HepG2 (cell line): ENCODE results near the gene C2CD3. TPM values are rescaled to one million over a fixed set of nuclear protein-coding genes. Genes with fewer than 3 reads are reported as not detected.

Source experiments
- ATAC-seq: fragments of 200-7000 bp; cut with Tn5 transposase; 3 replicates; pipeline ENCODE4 v1.9.1; 2020; ENCODE audit warnings: mild to moderate bottlenecking, moderate library complexity
- BruUV-seq: library from RNA; stranded (reverse); fragments of 400-500 nt; replicated peaks from 2 replicates; lab custom pipeline; 2021; lab: Mats Ljungman, UMichigan
- CTCF ChIA-PET: fragments of 300-600 bp; formaldehyde crosslinking; extraction: SDS; loops from one replicate; lab custom pipeline; 2021; ENCODE audit warnings: low total read pairs, inconsistent platforms, low intra/inter-chr PET ratio; lab: Yijun Ruan, JAX
- POLR2A ChIA-PET: fragments of 350-600 bp; sonication (Branson Sonifier 250); formaldehyde crosslinking; loops from one replicate; lab custom pipeline; 2020; ENCODE audit warnings: antibody characterized with exemption, inconsistent platforms; lab: Yijun Ruan, JAX
- DNase-seq: peaks from one replicate; pipeline ENCODE4 v3.0.0-alpha.2; 2015; ENCODE audit warnings: low spot score
- FAIRE-seq: peaks from 3 replicates; lab custom pipeline; 2011; peaks lifted over from hg19 to GRCh38; lab: Jason Lieb, UNC
- H2AFZ ChIP-seq: one replicate; pipeline ENCODE4 v1.6.1; 2011; ENCODE audit warnings: low read length, inconsistent platforms
- H3K27ac ChIP-seq: fragments of 300-600 bp; 3 replicates; pipeline ENCODE4 v1.8.0; 2011; ENCODE audit warnings: mixed run types, mild to moderate bottlenecking, mixed read lengths, low read length, inconsistent platforms; ENCODE audit not compliant: insufficient read depth; ENCODE audit errors: extremely low read length
- H3K27me3 ChIP-seq, 2 experiments: fragments of 200-600 bp in 1 of 2; 2 replicates in 1 of 2; 3 replicates in 1 of 2; pipeline versions ENCODE4 v1.6.0 to v1.8.0; 2011; ENCODE audit warnings: low read length in 2 of 2, mild to moderate bottlenecking in 2 of 2, moderate library complexity in 2 of 2, inconsistent platforms in 1 of 2; ENCODE audit not compliant: insufficient read depth in 2 of 2, control insufficient read depth in 1 of 2
- H3K36me3 ChIP-seq, 2 experiments: fragments of 200-600 bp in 1 of 2; replicated peaks in 1 of 2; 2 replicates in 1 of 2; 3 replicates in 1 of 2; pipeline versions ENCODE4 v1.5.1 to v1.8.0; 2011; ENCODE audit warnings: low read length in 2 of 2, inconsistent platforms in 1 of 2; ENCODE audit not compliant: insufficient read depth in 2 of 2, control insufficient read depth in 1 of 2
- H3K4me1 ChIP-seq: 2 replicates; pipeline ENCODE4 v1.5.1; 2012; ENCODE audit warnings: low read length, inconsistent platforms; ENCODE audit not compliant: insufficient read depth
- H3K4me2 ChIP-seq: 2 replicates; pipeline ENCODE4 v1.6.0; 2011; ENCODE audit warnings: low read depth, low read length, inconsistent platforms
- H3K4me3 ChIP-seq, 3 experiments: fragments of 200-600 bp in 1 of 3; sonication (generic), shearing (Covaris generic) in 1 of 3; replicated peaks in 1 of 3; 2 replicates each; pipeline ENCODE4 v1.5.1; 2011 to 2016; ENCODE audit warnings: low read length in 3 of 3, inconsistent platforms in 2 of 3, low read depth in 2 of 3, mild to moderate bottlenecking in 2 of 3, control low read depth in 1 of 3, mixed read lengths in 1 of 3; ENCODE audit not compliant: insufficient read depth in 1 of 3
- H3K79me2 ChIP-seq: one replicate; pipeline ENCODE4 v1.6.1; 2011; ENCODE audit warnings: low read length, inconsistent platforms; ENCODE audit not compliant: insufficient read depth
- H3K9ac ChIP-seq: 2 replicates; pipeline ENCODE4 v1.6.0; 2011; ENCODE audit warnings: mild to moderate bottlenecking, low read depth, low read length, inconsistent platforms; ENCODE audit not compliant: insufficient read depth
- H3K9me3 ChIP-seq: 2 replicates; pipeline ENCODE4 v1.5.1; 2012; ENCODE audit warnings: mild to moderate bottlenecking, low read length
- H4K20me1 ChIP-seq: 2 replicates; pipeline ENCODE4 v1.6.0; 2011; ENCODE audit warnings: inconsistent platforms, mild to moderate bottlenecking, low read length, moderate library complexity; ENCODE audit not compliant: insufficient read depth
- ADNP ChIP-seq: sonication (generic); formaldehyde crosslinking; IDR thresholded peaks from 2 replicates; pipeline ENCODE4 v1.4.0; 2020; ENCODE audit warnings: missing genetic modification reagents
- HIVEP1 ChIP-seq: sonication (generic); formaldehyde crosslinking; IDR thresholded peaks from 2 replicates; pipeline ENCODE4 v1.4.0; 2020; ENCODE audit warnings: mild to moderate bottlenecking, missing genetic modification reagents
- RCOR2 ChIP-seq: IDR thresholded peaks from 2 replicates; pipeline ENCODE4 v1.6.1; 2016; ENCODE audit warnings: missing biosample characterization, missing genetic modification reagents
- SOX13 ChIP-seq, 3 experiments: fragments of 450-650 bp in 1 of 3; sonication (generic) in 1 of 3; formaldehyde crosslinking in 1 of 3; IDR thresholded peaks in 2 of 3; conservative IDR thresholded peaks in 1 of 3; 2 replicates each; pipeline versions ENCODE4 v1.5.0 to v1.6.1; 2016 to 2020; ENCODE audit warnings: antibody characterized with exemption in 1 of 3, mild to moderate bottlenecking in 1 of 3, missing compliant biosample characterization in 1 of 3, missing genetic modification reagents in 1 of 3, moderate library complexity in 1 of 3
- ZBTB1 ChIP-seq: sonication (generic); formaldehyde crosslinking; IDR thresholded peaks from 2 replicates; pipeline ENCODE4 v1.4.0; 2020; ENCODE audit warnings: missing genetic modification reagents, borderline replicate concordance
- ZNF138 ChIP-seq: sonication (generic); formaldehyde crosslinking; IDR thresholded peaks from 2 replicates; pipeline ENCODE4 v1.5.0; 2020; ENCODE audit warnings: mild to moderate bottlenecking, low read depth, missing genetic modification reagents
- WGBS: methylation state at CpG from one replicate; pipeline ENCODE4 v1.1.6; 2017; ENCODE audit warnings: low lambda C conversion rate; 5-methylcytosine and 5-hydroxymethylcytosine counted together
- in situ Hi-C: cut with HindIII; loops from 2 replicates; pipeline ENCODE4 v1.10.0; 2017; ENCODE audit warnings: low pct_unique_long_range_greater_than_20kb; ENCODE audit not compliant: extremely low pct_ligation_motif_present
- intact Hi-C: fragments of 100-400 bp; cut with micrococcal nuclease; formaldehyde crosslinking; loops from one replicate; pipeline ENCODE4 v1.10.0; 2022; ENCODE audit not compliant: unreplicated experiment
- polyA plus RNA-seq, 8 experiments: library from polyadenylated mRNA; depleted of rRNA in 3 of 8; stranded (reverse) in 7 of 8; unstranded in 1 of 8; fragments of >200 nt; fragmentation: Illumina TruSeq in 4 of 8; extraction: Trizol in 4 of 8; gene quantifications; 2 replicates each; pipeline versions ENCODE4 v1.2.1 to v1.2.3, GENCODE V29; 2011 to 2016; ENCODE audit warnings: low read depth in 4 of 8, missing spikeins in 1 of 8, mixed read lengths in 1 of 8; ENCODE audit not compliant: insufficient read depth in 1 of 8
- total RNA-seq, 5 experiments: library from RNA; depleted of rRNA; stranded (reverse); fragments of >200 nt; fragmentation: Illumina TruSeq; extraction: Trizol; gene quantifications; 2 replicates each; pipeline ENCODE4 v1.2.3, GENCODE V29; 2016; ENCODE audit warnings: low read depth in 1 of 5
- TF ChIP-seq, protein P1 (sequence below): sonication (generic); formaldehyde crosslinking; IDR thresholded peaks from 2 replicates; pipeline ENCODE4 v1.8.1; 2023; ENCODE audit warnings: missing genetic modification reagents, inconsistent platforms, borderline replicate concordance
- TF ChIP-seq, protein P2 (sequence below): sonication (generic); formaldehyde crosslinking; IDR thresholded peaks from 2 replicates; pipeline ENCODE4 v1.5.1; 2020; ENCODE audit warnings: mild to moderate bottlenecking, missing genetic modification reagents
- TF ChIP-seq, protein P3 (sequence below): sonication (generic); formaldehyde crosslinking; IDR thresholded peaks from 2 replicates; pipeline ENCODE4 v1.4.0; 2020; ENCODE audit warnings: mild to moderate bottlenecking, missing genetic modification reagents

C2CD3 gene
- total and polyA plus RNA-seq, 2 of the 13 experiments (the other 11 are each of a cell fraction or from before 2014, with no cell fraction given), result 5.5 to 6.4 TPM

DNA sequence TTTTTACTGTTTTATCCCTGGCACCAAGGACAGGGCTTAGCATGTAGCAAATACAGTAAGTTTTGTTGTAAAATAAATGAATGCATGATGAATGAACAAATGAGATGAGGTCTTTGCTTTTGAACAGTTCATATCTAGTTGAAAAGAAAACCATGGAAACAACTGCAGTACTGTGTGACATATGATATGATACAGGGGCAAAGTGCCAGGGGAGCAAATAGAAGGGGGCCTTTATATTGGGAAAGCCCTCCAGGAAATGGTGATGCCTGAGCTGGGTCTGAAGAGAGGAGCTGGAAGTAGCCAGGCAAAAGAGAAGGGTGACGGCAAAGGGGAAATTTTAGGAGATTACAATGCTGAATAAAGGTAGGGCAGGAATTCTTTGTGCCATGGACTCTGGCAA lies 98.1 kb downstream of the C2CD3 start:
- no peak overlapping the region for H3K4me2 ChIP-seq
- intact Hi-C loops (no loop called here), in situ Hi-C loops (no loop called here)
- peaks cover 1 to 16% of the 10 kb centered on the region in 2 experiments; a peak in 4 of 5 replicates for H3K36me3 ChIP-seq
- H3K27ac ChIP-seq, result no peak overlapping the region
- 89% methylated on average over 1 of the region's 1 CpG for WGBS
- no peak overlapping the region for H2AFZ ChIP-seq
- no peak overlapping the region for H3K9ac ChIP-seq
- H3K9me3 ChIP-seq, result no peaks in the 10 kb centered on the region
- ChIA-PET CTCF (no interaction called here), POLR2A (no interaction called here)
- peaks cover 9% of the 10 kb centered on the region for H3K4me1 ChIP-seq
- no peak for DNase-seq
- no peak for ATAC-seq
- no peak for TF ChIP-seq ZBTB1 (CRISPR knock-in tag)
- TF ChIP-seq, protein P1, sequence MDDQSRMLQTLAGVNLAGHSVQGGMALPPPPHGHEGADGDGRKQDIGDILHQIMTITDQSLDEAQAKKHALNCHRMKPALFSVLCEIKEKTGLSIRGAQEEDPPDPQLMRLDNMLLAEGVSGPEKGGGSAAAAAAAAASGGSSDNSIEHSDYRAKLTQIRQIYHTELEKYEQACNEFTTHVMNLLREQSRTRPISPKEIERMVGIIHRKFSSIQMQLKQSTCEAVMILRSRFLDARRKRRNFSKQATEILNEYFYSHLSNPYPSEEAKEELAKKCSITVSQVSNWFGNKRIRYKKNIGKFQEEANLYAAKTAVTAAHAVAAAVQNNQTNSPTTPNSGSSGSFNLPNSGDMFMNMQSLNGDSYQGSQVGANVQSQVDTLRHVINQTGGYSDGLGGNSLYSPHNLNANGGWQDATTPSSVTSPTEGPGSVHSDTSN (CRISPR knock-in tag), result no peak
- no peak for TF ChIP-seq ZNF138 (CRISPR knock-in tag)
- TF ChIP-seq, protein P2, sequence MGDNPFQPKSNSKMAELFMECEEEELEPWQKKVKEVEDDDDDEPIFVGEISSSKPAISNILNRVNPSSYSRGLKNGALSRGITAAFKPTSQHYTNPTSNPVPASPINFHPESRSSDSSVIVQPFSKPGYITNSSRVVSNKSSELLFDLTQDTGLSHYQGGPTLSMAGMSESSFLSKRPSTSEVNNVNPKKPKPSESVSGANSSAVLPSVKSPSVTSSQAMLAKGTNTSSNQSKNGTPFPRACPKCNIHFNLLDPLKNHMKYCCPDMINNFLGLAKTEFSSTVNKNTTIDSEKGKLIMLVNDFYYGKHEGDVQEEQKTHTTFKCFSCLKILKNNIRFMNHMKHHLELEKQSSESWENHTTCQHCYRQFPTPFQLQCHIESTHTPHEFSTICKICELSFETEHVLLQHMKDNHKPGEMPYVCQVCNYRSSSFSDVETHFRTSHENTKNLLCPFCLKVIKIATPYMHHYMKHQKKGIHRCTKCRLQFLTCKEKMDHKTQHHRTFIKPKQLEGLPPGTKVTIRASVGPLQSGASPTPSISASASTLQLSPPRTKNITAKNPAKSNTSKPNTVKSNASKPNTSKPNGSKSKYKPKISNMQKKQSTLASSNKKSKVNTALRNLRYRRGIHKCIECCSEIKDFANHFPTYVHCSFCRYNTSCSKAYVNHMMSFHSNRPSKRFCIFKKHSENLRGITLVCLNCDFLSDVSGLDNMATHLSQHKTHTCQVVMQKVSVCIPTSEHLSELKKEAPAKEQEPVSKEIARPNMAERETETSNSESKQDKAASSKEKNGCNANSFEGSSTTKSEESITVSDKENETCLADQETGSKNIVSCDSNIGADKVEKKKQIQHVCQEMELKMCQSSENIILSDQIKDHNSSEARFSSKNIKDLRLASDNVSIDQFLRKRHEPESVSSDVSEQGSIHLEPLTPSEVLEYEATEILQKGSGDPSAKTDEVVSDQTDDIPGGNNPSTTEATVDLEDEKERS (CRISPR knock-in tag), result no peak
- no peak for TF ChIP-seq ADNP (CRISPR knock-in tag)
- TF ChIP-seq HIVEP1 (CRISPR knock-in tag), result no peak
- no peak for TF ChIP-seq SOX13 (IDR thresholded peaks at IDR 0.05)
- no peak for TF ChIP-seq SOX13 (CRISPR knock-in tag; conservative IDR thresholded peaks at IDR 0.05 in 1 of 2, IDR thresholded peaks at IDR 0.05 in 1 of 2)
- TF ChIP-seq, protein P3, sequence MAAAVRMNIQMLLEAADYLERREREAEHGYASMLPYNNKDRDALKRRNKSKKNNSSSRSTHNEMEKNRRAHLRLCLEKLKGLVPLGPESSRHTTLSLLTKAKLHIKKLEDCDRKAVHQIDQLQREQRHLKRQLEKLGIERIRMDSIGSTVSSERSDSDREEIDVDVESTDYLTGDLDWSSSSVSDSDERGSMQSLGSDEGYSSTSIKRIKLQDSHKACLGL (CRISPR knock-in tag), result no peak
- no peak for TF ChIP-seq RCOR2
- H3K4me3 ChIP-seq, result no peak overlapping the region
- H3K27me3 ChIP-seq, result no peaks in the 10 kb centered on the region; a peak in 1 of 5 replicates
- H4K20me1 ChIP-seq, result no peaks in the 10 kb centered on the region
- no TSS peak for BruUV-seq
- H3K79me2 ChIP-seq, result no peaks in the 10 kb centered on the region
- FAIRE-seq, result no peak
